ENCODE results near the gene COX8C.
"Not testable (repeated sequence)": the region's sequence is repeated elsewhere in the genome, so short reads cannot be mapped to it uniquely, and the experiment has no call there.

COX8C gene

DNA sequence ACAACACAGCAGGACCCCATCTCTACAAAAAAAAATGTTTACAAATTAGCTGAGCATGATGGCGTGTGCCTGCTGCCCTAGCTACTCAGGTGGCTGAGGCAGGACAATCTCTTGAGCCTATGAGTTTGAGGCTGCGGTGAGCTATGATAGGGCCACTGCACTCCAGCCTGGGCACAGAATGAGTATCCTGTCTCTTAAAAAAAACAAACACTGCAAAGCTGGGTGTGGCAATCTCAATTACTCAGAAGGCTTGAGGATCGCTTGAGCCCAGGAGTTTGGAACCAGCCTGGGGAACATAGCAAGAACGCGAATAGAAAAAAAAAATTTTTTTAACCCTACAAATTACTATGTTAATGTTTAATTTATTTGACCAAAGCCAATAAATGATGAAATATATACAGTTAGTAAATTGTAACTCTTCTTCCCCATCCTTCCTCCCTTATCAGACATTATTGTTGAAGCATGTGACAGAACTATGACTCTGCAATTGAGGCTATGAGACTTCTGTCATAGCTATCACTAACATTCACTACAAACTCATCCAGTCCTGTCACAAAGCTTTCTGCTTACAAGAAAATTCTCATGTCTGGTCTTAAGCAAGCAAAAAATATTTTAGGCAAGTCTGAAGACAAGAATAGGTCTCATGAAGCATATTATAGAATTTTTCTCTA is 23.9 kb upstream of the COX8C start:
- DNase-seq (ENCODE audit: low spot score): no peak

- no peak for DNase-seq (ENCODE audit: low spot score)
These were observed 23.3 kb upstream of the COX8C start for GRCh38 chr14:93323600-93324174.

- no peak for DNase-seq (ENCODE audit: low spot score)
These were observed 20.8 kb upstream of the COX8C start for GRCh38 chr14:93326196-93326595.

GRCh38 chr14:93328546-93328945 is 18.4 kb upstream of the COX8C start:
- no peak for DNase-seq (ENCODE audit: low spot score)

DNA sequence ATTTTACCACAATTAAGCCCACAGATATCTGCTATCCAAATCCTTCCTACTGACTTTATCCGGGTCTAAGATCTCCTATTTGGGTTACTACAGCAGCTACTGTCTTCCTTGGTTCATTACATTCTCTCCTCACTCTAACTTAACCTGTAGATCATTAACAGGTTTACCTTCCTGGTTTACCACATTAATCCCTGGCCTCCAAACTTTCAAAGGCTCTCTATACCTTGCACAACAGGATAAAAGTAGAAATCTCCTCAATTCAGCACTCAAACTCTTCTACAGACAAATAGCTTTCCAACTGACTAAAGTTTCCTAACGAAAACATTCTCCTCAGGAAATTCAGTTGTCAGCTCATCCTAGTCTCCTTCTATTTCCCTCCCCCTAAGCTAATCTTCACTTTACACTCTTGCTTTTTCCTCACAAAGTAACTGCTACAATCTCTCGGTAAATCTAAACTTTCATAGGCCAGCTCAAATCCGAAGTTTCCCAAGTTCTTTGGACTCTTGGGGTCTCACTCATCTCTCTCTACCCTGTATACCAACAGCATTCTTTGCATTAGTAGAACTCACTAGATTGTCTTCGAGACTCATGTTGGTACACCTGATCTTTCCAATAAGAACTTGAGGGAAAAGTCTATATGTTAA is 16.9 kb upstream of the COX8C start:
- DNase-seq (ENCODE audit: low spot score): peak; percentile 35

GRCh38 chr14:93330609-93331000 is 16.4 kb upstream of the COX8C start:
- no peak for DNase-seq (ENCODE audit: low spot score)

DNA sequence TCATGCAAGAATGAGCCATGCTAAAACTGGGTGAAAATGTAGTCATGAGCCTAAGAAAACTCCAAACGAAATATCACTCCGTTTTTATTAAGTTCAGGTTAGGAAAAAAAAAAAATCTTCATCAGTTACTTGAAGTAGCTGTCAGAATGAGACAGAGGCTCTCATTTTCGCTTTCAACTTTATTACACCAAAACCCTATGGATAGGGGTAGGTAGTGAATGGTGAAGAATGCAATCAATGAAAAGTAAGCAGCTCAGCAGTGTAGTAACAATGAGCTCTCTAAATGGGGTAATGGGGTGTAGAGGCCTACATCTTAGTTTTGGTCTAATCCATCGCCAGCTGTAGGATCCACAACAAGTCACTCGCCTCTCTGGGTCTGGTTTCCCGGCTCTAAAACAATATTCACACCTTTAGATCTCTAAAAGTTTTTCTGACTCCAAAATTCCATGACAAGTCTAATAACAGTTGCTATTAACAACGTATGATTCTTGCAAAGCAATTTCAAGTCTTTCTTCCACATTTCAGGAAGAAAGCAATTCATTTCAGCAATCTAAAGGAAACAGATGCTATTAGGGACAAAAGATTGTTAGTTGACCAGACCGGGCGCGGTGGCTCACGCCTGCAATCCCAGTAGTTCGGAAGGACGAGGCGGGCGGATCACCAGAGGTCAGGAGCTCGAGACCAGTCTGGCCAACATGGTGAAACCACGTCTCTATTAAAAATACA is 15.8 kb upstream of the COX8C start:
- DNase-seq (ENCODE audit: low spot score): no peak

DNA sequence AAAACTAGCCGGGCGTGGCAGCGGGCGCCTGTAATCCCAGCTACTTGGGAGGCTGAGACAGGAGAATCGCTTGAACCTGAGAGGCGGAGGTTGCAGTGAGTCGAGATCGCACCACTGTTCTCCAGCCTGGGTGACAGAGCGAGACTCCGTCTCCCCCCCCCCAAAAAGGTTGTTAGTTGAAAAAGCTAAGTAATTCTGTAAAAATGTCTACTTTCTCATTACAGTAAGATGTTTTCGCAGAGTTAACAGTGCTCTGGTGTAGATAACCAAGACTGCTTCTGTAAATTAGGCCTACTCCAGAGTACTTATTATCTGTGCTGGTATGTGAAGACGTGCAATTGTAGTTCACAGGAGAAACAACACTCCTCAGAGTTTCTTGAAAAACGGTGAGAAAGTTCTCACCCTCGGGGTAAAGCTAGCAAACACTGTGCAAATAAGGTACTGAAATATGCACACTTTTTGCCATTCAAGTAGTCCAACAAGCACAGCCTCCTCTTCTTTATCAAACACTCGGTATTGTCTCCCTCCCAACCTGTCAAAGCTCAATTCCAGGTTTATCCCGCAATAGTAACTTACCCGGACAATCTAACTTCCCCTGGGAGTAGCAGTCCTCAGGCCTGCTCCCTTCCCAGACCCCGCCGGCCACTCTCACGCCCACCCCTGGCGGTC is 15.1 kb upstream of the COX8C start:
- no peak for DNase-seq (ENCODE audit: low spot score)

GRCh38 chr14:93332397-93332852 is 14.6 kb upstream of the COX8C start:
- peak; percentile 44 for DNase-seq (ENCODE audit: low spot score)

DNA sequence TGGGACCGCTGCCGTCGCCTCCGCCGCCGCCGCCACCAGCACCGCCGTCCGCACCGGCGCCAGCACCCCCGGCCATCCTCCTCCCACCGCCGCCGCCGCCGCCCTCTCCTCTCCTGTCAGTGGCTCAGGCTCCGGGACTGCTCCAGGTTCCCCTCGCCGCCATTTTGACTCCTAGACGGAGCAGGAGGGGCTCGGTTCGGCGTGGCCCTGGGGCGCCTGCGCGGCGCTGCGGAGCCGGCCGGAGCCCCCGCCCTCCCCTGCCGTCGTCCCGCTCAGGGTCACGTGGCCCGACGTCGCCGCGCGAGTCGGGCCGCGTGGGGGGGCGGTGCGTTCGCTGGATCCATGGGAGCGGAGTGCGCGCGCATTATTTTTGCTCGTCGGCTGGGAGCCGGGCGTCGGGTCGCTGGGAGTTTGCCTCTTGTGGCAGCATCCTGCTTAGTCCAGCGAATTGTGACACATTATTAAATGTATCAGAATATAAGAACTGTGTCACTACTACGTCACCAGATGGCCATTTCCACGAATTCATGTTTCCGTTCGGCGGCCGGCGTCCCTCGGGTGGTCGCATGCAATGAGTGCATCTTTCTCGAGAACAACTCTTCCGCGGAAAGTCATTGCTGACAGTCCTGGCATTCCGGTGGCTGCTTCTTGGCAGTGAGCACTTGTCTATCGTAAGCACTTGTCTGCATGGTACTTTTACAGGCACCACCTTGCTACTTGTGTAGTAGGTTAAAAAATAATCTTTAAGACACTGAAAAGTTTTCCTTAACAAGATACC is 13.9 kb upstream of the COX8C start, which contains the start of gene BTBD7:
BTBD7 (minus strand) TSS at position 184 of the 778 bp plus-strand sequence. CDS start 36,985 bp downstream, outside the sequence.
- peak; percentile 96 for DNase-seq (ENCODE audit: low spot score)

- no peak for DNase-seq (ENCODE audit: low spot score)
These were observed 13.3 kb upstream of the COX8C start for GRCh38 chr14:93333631-93334103.

- no peak for DNase-seq (ENCODE audit: low spot score)
These were observed 9.7 kb upstream of the COX8C start for GRCh38 chr14:93337143-93337753.

GRCh38 chr14:93337884-93338283 is 9.1 kb upstream of the COX8C start:
- DNase-seq (ENCODE audit: low spot score): no peak

- DNase-seq (ENCODE audit: low spot score): no peak
These were observed 3.7 kb upstream of the COX8C start for GRCh38 chr14:93343266-93343665.

GRCh38 chr14:93343797-93344196 is 3.2 kb upstream of the COX8C start:
- no peak for DNase-seq (ENCODE audit: low spot score)

GRCh38 chr14:93347850-93348249 is 868 bp downstream of the COX8C start:
- DNase-seq (ENCODE audit: low spot score): no peak

DNA sequence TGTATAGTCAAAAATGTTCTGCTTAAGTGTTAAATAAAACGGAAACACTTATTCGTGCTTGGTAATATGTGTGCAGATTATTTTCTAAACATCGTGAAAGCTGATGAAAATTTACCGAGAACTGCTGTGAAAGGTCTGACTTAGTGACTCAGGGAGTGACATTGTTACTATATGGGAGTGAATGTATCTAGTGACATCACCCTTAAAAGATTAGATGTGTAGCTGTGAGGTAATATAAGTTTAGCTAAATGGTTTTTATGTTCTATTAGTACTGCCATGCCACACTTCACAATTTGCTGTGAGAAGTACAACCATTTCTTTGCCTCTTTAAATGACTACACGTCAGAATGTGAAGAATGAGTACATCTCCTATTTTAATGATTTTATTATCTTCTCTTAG is 1.3 kb downstream of the COX8C start:
- no peak for DNase-seq (ENCODE audit: low spot score)

GRCh38 chr14:93354873-93355272 is 7.9 kb downstream of the COX8C start:
- not testable (repeated sequence) for DNase-seq (ENCODE audit: low spot score)

- DNase-seq (ENCODE audit: low spot score): no peak
These were observed 22.2 kb downstream of the COX8C start for GRCh38 chr14:93368996-93369712.

DNA sequence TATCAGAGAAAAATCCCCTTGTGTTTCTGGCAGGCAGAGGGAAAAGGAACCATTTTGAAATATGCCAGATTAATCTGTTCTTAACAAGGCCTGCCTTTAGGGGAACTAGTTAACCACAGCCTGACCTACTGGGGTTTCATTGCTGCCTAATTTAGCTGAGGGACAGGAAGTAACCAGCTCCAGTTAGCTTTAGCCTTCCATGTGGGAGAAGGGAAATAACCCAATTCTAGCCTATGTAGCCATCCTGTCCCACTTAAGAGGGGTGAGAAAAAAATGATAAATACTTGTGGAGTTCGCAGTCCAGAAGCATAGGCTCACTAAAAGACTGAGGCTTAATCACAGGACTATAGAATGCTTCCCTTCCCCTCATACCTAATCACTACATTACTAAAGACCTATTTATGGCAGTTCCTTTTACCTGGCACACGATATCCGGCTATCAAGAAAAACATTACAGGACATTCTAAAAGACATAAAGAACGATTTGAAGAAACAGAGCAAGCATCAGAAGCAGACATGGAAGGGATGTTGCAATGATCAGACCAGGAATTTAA is 22.8 kb downstream of the COX8C start:
- no peak for DNase-seq (ENCODE audit: low spot score)

Data from LoVo (cell line).